HCT116 (cell line): ENCODE data around the gene ADAMTS13. TPM values are rescaled to one million over a fixed set of nuclear protein-coding genes. Genes with fewer than 3 reads are reported as not detected.
"Not testable (repeated sequence)": the region's sequence is repeated elsewhere in the genome, so short reads cannot be mapped to it uniquely, and the experiment has no call there.

Experiments used
- ATAC-seq: fragments of 200-7000 bp; cut with Tn5 transposase; 2 replicates; pipeline ENCODE4 v1.9.1; 2020; ENCODE audit warnings: mild to moderate bottlenecking, moderate library complexity
- BruUV-seq: library from RNA; stranded (reverse); fragments of 400-500 nt; replicated peaks from 2 replicates; lab custom pipeline; 2021; lab: Mats Ljungman, UMichigan
- CTCF ChIA-PET: fragments of 300-600 bp; sonication (Branson Sonifier 250); formaldehyde crosslinking; loops from one replicate; lab custom pipeline; 2021; ENCODE audit warnings: antibody characterized with exemption; lab: Charles Lee
- POLR2A ChIA-PET: fragments of 300-600, 350-600 bp; sonication (Branson Sonifier 250); formaldehyde crosslinking; loops from one replicate; lab custom pipeline; 2021; ENCODE audit warnings: antibody characterized with exemption; lab: Charles Lee
- RAD21 ChIA-PET, 2 experiments: fragments of 300-600 bp; sonication (Branson Sonifier 250); formaldehyde crosslinking; loops; one replicate each; lab custom pipeline; 2023; ENCODE audit warnings: low total read pairs in 2 of 2; ENCODE audit not compliant: uncharacterized antibody in 2 of 2, unreplicated experiment in 2 of 2, low non-redundant PET in 1 of 2; lab: Charles Lee
- DNase-seq: peaks from one replicate; pipeline ENCODE4 v3.0.0-alpha.2; 2010; ENCODE audit warnings: low read depth, low spot score
- H2AFZ ChIP-seq: fragments of 200-600 bp; shearing (Covaris generic), sonication (generic); 2 replicates; pipeline ENCODE4 v1.6.1; 2017; ENCODE audit warnings: low read depth, mixed run types, mixed read lengths, antibody characterized with exemption, low read length; ENCODE audit not compliant: poor library complexity, severe bottlenecking
- H3K27ac ChIP-seq: 2 replicates; pipeline ENCODE4 v1.5.1; 2012; ENCODE audit warnings: low read depth, low read length
- H3K27me3 ChIP-seq: fragments of 200-600 bp; sonication (generic); 2 replicates; pipeline ENCODE4 v1.6.1; 2016; ENCODE audit warnings: mixed run types, low read length, mixed read lengths; ENCODE audit not compliant: insufficient read depth
- H3K36me3 ChIP-seq, 2 experiments: fragments of 200-500 bp in 1 of 2; fragments of 200-600 bp in 1 of 2; sonication (Bioruptor generic) in 1 of 2; sonication (generic) in 1 of 2; 2 replicates each; pipeline versions ENCODE4 v1.5.1 to v1.6.1; 2014 to 2016; ENCODE audit warnings: low read length in 2 of 2, inconsistent platforms in 1 of 2, mixed read lengths in 1 of 2, mixed run types in 1 of 2; ENCODE audit not compliant: insufficient read depth in 2 of 2, control insufficient read depth in 1 of 2
- H3K4me1 ChIP-seq, 2 experiments: fragments of 200-600 bp in 1 of 2; sonication (generic) in 1 of 2; 2 replicates each; pipeline versions ENCODE4 v1.5.1 to v1.6.1; 2012 to 2017; ENCODE audit warnings: low read length in 2 of 2, inconsistent platforms in 1 of 2, mild to moderate bottlenecking in 1 of 2, mixed read lengths in 1 of 2, mixed run types in 1 of 2, moderate library complexity in 1 of 2; ENCODE audit not compliant: insufficient read depth in 2 of 2, control insufficient read depth in 1 of 2
- H3K4me2 ChIP-seq: fragments of 200-600 bp; sonication (generic); 2 replicates; pipeline ENCODE4 v1.6.1; 2017; ENCODE audit warnings: mixed run types, low read length, mixed read lengths
- H3K4me3 ChIP-seq, 2 experiments: fragments of 200-600 bp in 1 of 2; sonication (generic) in 1 of 2; replicated peaks in 1 of 2; 2 replicates each; pipeline ENCODE4 v1.5.1; 2011 to 2016; ENCODE audit warnings: low read length in 2 of 2, control low read depth in 1 of 2, low read depth in 1 of 2, mild to moderate bottlenecking in 1 of 2, mixed read lengths in 1 of 2, mixed run types in 1 of 2
- H3K79me2 ChIP-seq: fragments of 200-600 bp; sonication (generic); 2 replicates; pipeline ENCODE4 v1.6.1; 2017; ENCODE audit warnings: mild to moderate bottlenecking, mixed run types, low read length, moderate library complexity, mixed read lengths; ENCODE audit not compliant: insufficient read depth
- H3K9ac ChIP-seq: fragments of 200-600 bp; sonication (generic); 2 replicates; pipeline ENCODE4 v1.6.1; 2016; ENCODE audit warnings: low read length, mixed read lengths
- H3K9me2 ChIP-seq: fragments of 200-600 bp; sonication (generic), shearing (Covaris generic); 2 replicates; pipeline ENCODE4 v1.6.1; 2017; ENCODE audit warnings: mixed run types, mild to moderate bottlenecking, moderate library complexity; ENCODE audit not compliant: insufficient read depth
- H3K9me3 ChIP-seq, 2 experiments: fragments of 200-500 bp in 1 of 2; fragments of 200-600 bp in 1 of 2; sonication (Bioruptor generic) in 1 of 2; sonication (generic) in 1 of 2; 2 replicates each; pipeline ENCODE4 v1.6.1; 2014 to 2017; ENCODE audit warnings: low read length in 2 of 2, mixed read lengths in 2 of 2, inconsistent platforms in 1 of 2, low read depth in 1 of 2, mild to moderate bottlenecking in 1 of 2, mixed run types in 1 of 2, moderate library complexity in 1 of 2; ENCODE audit not compliant: control insufficient read depth in 1 of 2, insufficient read depth in 1 of 2
- H4K20me1 ChIP-seq: fragments of 200-600 bp; sonication (generic), shearing (Covaris generic); 2 replicates; pipeline ENCODE4 v1.6.1; 2017; ENCODE audit warnings: mixed run types, mild to moderate bottlenecking, moderate library complexity; ENCODE audit not compliant: insufficient read depth
- EGR1 ChIP-seq: IDR thresholded peaks from 2 replicates; pipeline ENCODE4 v1.6.1; 2012; ENCODE audit warnings: low read depth
- EZH2 ChIP-seq: fragments of 200-600 bp; sonication (generic); IDR thresholded peaks from 2 replicates; pipeline ENCODE4 v1.6.1; 2017; ENCODE audit warnings: antibody characterized with exemption, mixed run types
- MAX ChIP-seq: IDR thresholded peaks from 2 replicates; pipeline ENCODE4 v1.6.1; 2012
- POLR2A ChIP-seq: IDR thresholded peaks from 2 replicates; pipeline ENCODE4 v1.7.0; 2011; ENCODE audit warnings: borderline replicate concordance; ENCODE audit not compliant: insufficient read depth, insufficient read length; ENCODE audit errors: extremely low read depth
- REST ChIP-seq: IDR thresholded peaks from 2 replicates; pipeline ENCODE4 v1.6.1; 2012; ENCODE audit warnings: low read depth
- SRF ChIP-seq: IDR thresholded peaks from 2 replicates; pipeline ENCODE4 v1.6.1; 2012; ENCODE audit warnings: low read depth
- TCF7L2 ChIP-seq: IDR thresholded peaks from 2 replicates; pipeline ENCODE4 v1.7.0; 2011; ENCODE audit warnings: borderline replicate concordance, inconsistent platforms; ENCODE audit not compliant: insufficient read depth, insufficient read length; ENCODE audit errors: extremely low read depth
- ZFX ChIP-seq: fragments of 450-650 bp; IDR thresholded peaks from 2 replicates; pipeline ENCODE4 v1.6.1; 2017
- intact Hi-C: fragments of 100-400 bp; cut with micrococcal nuclease; formaldehyde crosslinking; loops from 2 replicates; pipeline ENCODE4 v1.10.0; 2022
- total RNA-seq: library from RNA; stranded (reverse); gene quantifications from one replicate; pipeline ENCODE4 v1.2.1, GENCODE V29; 2021; ENCODE audit not compliant: unreplicated experiment

ADAMTS13 gene
- total RNA-seq, 1 experiment from 2014 or later = 9.2 TPM

DNA sequence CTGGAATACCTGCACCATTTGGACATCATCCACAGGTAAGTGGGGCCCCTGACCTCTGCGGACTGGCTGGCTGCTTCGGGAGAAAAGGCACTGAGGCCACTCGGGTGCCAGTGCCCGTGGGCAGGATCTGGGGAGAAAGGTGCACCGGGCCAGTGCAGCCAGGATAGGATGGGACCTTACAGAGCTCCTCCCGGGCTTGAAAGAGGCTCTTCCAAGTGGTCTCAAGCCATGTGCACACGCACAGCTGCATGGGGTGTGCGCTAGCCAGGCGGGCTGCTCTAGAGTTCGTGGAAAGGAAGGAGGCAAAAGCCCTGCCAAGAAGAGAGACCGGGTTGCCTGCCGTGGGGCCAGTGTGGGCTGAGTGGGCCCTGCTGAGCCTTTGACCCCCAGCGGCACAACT is 32.6 kb upstream of the ADAMTS13 start:
- POLR2A ChIA-PET = no interaction called here

DNA sequence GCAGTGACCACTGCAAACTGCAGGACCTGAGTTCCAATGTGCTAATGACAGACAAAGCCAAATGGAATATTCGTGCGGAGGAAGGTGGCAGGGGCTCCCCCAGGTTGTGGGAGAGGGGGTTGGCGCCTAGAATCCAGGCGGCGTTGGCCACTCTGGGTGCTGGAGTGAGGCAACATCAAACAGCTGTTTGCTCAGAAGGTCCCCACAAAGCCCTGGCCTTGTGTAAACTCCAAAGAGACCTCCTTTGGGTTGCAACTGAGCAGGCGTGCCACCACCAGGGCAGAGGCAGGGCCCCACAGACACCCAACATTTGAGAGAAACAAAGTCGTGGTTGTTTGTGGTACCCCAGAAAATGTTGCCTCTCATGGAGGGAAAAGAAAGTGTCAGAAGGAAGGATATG is 31.5 kb upstream of the ADAMTS13 start:
- no TSS peak for BruUV-seq
- POLR2A ChIA-PET = no interaction called here
- no peak for DNase-seq
- H2AFZ ChIP-seq = no peak overlapping the region
- no peaks in the 10 kb centered on the region for H3K36me3 ChIP-seq
- TF ChIP-seq POLR2A = no peak
- no peak for TF ChIP-seq REST
- TF ChIP-seq TCF7L2 = no peak
- TF ChIP-seq MAX = no peak
- TF ChIP-seq SRF = no peak
- no peak for TF ChIP-seq EZH2
- TF ChIP-seq EGR1 = no peak
- H3K9me3 ChIP-seq = no peaks in the 10 kb centered on the region
- H3K79me2 ChIP-seq = no peaks in the 10 kb centered on the region
- H3K27ac ChIP-seq = no peak overlapping the region
- no peaks in the 10 kb centered on the region for H3K4me1 ChIP-seq
- no peak overlapping the region for H3K4me3 ChIP-seq
- CTCF ChIA-PET = no interaction called here
- H4K20me1 ChIP-seq = no peaks in the 10 kb centered on the region
- intact Hi-C loops = no loop called here
- no peak for ATAC-seq
- 0 out of 2 replicates have a peak, but pooled peaks cover 2% of the 10 kb centered on the region for H3K27me3 ChIP-seq
- RAD21 ChIA-PET = no interaction called here
- no peaks in the 10 kb centered on the region for H3K9me2 ChIP-seq
- no peak overlapping the region for H3K9ac ChIP-seq
- H3K4me2 ChIP-seq = no peak overlapping the region

More for the DNA sequence above, 32.6 kb upstream of the ADAMTS13 start:
- H3K9me2 ChIP-seq = no peaks in the 10 kb centered on the region
- H4K20me1 ChIP-seq = no peaks in the 10 kb centered on the region
- CTCF ChIA-PET = no interaction called here
- no peak overlapping the region for H3K4me2 ChIP-seq
- no peaks in the 10 kb centered on the region for H3K4me1 ChIP-seq
- intact Hi-C loops = no loop called here
- H3K9me3 ChIP-seq = no peaks in the 10 kb centered on the region
- H3K27ac ChIP-seq = no peak overlapping the region
- H3K4me3 ChIP-seq = no peak overlapping the region
- no peak for ATAC-seq
- BruUV-seq = no TSS peak
- H3K36me3 ChIP-seq = no peaks in the 10 kb centered on the region
- TF ChIP-seq ZFX = no peak
- TF ChIP-seq, all 23 proteins: peak for 0
- Histone ChIP-seq H3K9ac (no peak overlapping the region), H3K79me2 (no peaks in the 10 kb centered on the region), H3K27me3 (no peaks in the 10 kb centered on the region), H2AFZ (no peak overlapping the region)
- DNase-seq = no peak
- RAD21 ChIA-PET = interaction anchor here in 1 of 2 experiments (0.6 kb wide), 1 partner anchor 41 kb away, joined by 3 read pairs; no protein-coding TSS in a partner anchor

GRCh38 chr9:133391449-133391848 is 30.7 kb upstream of the ADAMTS13 start:
- H3K9me2 ChIP-seq, H4K20me1 ChIP-seq, intact Hi-C loops, RAD21 ChIA-PET, H3K4me1 ChIP-seq, H2AFZ ChIP-seq, H3K9me3 ChIP-seq, H3K36me3 ChIP-seq, BruUV-seq, CTCF ChIA-PET, POLR2A ChIA-PET, H3K4me2 ChIP-seq, H3K9ac ChIP-seq, H3K4me3 ChIP-seq, H3K79me2 ChIP-seq, DNase-seq, H3K27ac ChIP-seq, H3K27me3 ChIP-seq, ATAC-seq: not testable (repeated sequence)
